ENCODE data around the gene ESPL1.

DNA sequence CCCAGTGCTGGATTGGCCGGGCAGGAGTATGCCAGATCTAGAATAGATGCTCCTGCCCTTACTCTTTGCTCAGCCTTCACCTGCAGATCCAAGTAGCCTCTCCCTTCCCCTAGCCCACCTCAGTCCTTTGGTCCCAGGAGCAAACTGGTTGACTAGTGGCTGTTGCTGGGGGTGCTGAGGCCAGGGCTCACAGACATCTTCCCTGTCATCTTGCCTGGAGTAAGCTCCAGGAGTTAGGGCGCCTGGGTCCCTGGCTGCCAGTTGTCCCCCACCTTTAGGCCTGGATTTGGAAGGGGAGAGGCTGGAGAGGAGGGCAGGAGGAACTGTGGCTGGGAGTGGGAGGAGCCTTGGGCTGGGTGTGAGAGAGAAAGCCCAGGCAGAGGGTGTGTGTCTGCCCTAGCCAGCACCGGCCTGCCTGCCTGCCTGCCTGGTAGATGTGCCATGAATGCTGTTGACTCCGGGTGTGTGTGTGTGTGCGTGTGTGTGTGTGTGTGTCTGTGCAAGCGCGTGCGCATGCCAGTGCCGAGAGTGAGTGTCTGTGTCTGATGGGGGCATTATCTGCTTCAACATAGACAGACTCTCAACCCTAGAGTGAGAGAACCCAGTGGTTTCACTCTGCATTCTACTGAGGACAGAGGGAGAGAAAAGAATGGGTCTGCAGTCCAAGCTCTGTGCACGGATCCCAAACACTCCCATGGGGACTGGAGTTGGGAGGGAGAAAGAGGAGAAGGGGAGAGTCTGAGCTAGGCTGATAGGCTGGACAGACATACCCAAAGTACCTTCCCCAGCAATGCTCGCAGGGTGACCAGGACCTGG, 35.2 kb upstream of the ESPL1 start:
- TF ChIP-seq EZH2 (IDR thresholded peaks at IDR 0.05; ENCODE audit: low read length, unreplicated experiment) (no peak), EZH2phosphoT487 (IDR thresholded peaks at IDR 0.05; ENCODE audit: borderline replicate concordance, low read length) (no peak)
- TF ChIP-seq, protein P1, sequence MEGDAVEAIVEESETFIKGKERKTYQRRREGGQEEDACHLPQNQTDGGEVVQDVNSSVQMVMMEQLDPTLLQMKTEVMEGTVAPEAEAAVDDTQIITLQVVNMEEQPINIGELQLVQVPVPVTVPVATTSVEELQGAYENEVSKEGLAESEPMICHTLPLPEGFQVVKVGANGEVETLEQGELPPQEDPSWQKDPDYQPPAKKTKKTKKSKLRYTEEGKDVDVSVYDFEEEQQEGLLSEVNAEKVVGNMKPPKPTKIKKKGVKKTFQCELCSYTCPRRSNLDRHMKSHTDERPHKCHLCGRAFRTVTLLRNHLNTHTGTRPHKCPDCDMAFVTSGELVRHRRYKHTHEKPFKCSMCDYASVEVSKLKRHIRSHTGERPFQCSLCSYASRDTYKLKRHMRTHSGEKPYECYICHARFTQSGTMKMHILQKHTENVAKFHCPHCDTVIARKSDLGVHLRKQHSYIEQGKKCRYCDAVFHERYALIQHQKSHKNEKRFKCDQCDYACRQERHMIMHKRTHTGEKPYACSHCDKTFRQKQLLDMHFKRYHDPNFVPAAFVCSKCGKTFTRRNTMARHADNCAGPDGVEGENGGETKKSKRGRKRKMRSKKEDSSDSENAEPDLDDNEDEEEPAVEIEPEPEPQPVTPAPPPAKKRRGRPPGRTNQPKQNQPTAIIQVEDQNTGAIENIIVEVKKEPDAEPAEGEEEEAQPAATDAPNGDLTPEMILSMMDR (conservative IDR thresholded peaks at IDR 0.05; ENCODE audit: low read depth, low read length) = no peak

Measured in PC-3 (cell line).